Activated T-helper 17 cell treated with anti-CD3 and anti-CD28 coated beads, Interleukin-2, amount 50 U/mL, for 72 hours (primary cell): ENCODE results near the gene CFL2. TPM values are rescaled to one million over a fixed set of nuclear protein-coding genes. Genes with fewer than 3 reads are reported as not detected.
A peak's percentile ranks its signal among the peaks of the same experiment; 100 is the strongest.

Experiments
- ATAC-seq: fragments of 150-1000 bp; cut with Tn5 transposase; replicated peaks from 2 replicates; pipeline ENCODE4 v1.10.0; 2021; ENCODE audit warnings: mild to moderate bottlenecking, moderate library complexity
- H3K27ac Mint-ChIP-seq: one replicate; pipeline ENCODE4 v1.8.0; 2022; ENCODE audit warnings: mixed read lengths
- H3K27me3 Mint-ChIP-seq: one replicate; pipeline ENCODE4 v1.8.0; 2022; ENCODE audit warnings: mixed read lengths
- H3K36me3 Mint-ChIP-seq: one replicate; pipeline ENCODE4 v1.8.0; 2022; ENCODE audit warnings: low read depth, mild to moderate bottlenecking, mixed read lengths
- H3K4me1 Mint-ChIP-seq: one replicate; pipeline ENCODE4 v1.8.0; 2022; ENCODE audit warnings: mixed read lengths
- H3K4me3 Mint-ChIP-seq: one replicate; pipeline ENCODE4 v1.8.0; 2022; ENCODE audit warnings: mild to moderate bottlenecking, mixed read lengths
- H3K9me3 Mint-ChIP-seq: one replicate; pipeline ENCODE4 v1.8.0; 2022; ENCODE audit warnings: mixed read lengths
- total RNA-seq, 2 donors: library from RNA; stranded (reverse); gene quantifications; one replicate each; pipeline ENCODE4 v1.2.3, GENCODE V29; 2022

The CFL2 gene
- total RNA-seq, 2 donors from 2014 or later, result 6.6 to 9.2 TPM

DNA sequence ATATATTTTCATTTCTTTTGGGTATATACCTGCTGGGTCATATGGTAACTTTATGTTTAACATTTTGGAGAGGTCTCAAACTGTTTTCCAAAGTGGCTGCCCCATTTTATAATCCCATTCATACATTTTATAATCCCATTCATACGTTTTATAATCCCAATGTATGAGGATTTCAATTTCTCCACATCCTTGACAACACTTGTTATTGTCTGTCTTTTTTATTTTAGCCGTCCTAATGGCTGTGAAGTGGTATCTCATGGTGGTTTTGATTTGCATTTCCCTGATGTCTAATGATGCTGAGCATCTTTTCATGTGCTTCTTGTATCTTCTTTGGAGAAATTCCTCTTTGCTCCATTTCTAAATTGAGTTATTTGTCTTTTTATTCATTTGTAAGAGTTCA, 6.7 kb upstream of the CFL2 start:
- Mint-ChIP-seq H3K27ac (no peak overlapping the region), H3K4me3 (no peak overlapping the region), H3K9me3 (no peaks in the 10 kb centered on the region), H3K27me3 (no peaks in the 10 kb centered on the region), H3K4me1 (peaks cover 8% of the 10 kb centered on the region), H3K36me3 (no peaks in the 10 kb centered on the region)
- ATAC-seq, result no peak

- H3K9me3 Mint-ChIP-seq, result no peaks in the 10 kb centered on the region
- H3K4me3 Mint-ChIP-seq, result no peak overlapping the region
- peaks cover 2% of the 10 kb centered on the region for H3K36me3 Mint-ChIP-seq
- no peak overlapping the region for H3K27ac Mint-ChIP-seq
- ATAC-seq, result no peak
- H3K4me1 Mint-ChIP-seq, result peaks cover 8% of the 10 kb centered on the region
- H3K27me3 Mint-ChIP-seq, result no peaks in the 10 kb centered on the region
Observed at GRCh38 chr14:34718750-34719304, 4.4 kb upstream of the CFL2 start.

- no peak for ATAC-seq
- peak overlapping the region; percentile 72 for H3K27ac Mint-ChIP-seq
Observed at GRCh38 chr14:34715127-34715863, 902 bp upstream of the CFL2 start.

DNA sequence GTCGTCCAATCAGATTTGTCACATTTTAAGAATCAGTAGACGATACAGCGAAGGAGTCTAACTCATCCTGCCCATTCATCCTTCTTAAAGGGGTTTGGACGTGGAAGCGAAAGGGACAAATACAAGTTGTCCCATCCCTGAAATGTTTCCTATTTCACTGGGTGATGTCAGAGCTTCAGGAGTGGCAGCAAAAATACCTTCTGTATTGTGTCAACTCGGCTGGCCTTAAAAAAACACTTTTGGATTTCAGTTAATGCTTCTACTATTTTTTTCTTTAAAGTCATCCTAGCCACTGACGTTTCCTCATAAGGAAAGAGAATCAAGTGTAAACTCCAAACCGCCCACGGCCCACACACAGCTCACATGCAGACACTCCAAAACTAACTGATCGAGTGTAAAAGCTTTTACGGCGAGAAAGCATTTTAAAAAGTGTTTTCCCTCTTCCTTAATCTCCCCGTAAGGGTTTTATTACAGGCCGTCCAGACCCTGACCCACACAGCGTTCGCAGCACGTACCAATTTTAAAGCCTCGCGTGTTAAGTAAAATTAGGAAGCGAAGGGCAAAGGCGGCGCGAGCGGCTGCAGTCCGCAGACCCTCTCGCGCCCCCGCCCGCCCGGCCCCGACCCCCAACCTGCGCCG, 593 bp downstream of the CFL2 start:
- peaks cover 28% of the 10 kb centered on the region for H3K36me3 Mint-ChIP-seq
- H3K9me3 Mint-ChIP-seq, result no peaks in the 10 kb centered on the region
- H3K4me1 Mint-ChIP-seq, result peaks cover 5% of the 10 kb centered on the region
- H3K27me3 Mint-ChIP-seq, result no peaks in the 10 kb centered on the region
- ATAC-seq, result peak; percentile 51
- H3K4me3 Mint-ChIP-seq, result peak overlapping the region; percentile 86
- peak overlapping the region; percentile 82 for H3K27ac Mint-ChIP-seq

More at GRCh38 chr14:34715127-34715863, 902 bp upstream of the CFL2 start:
- Mint-ChIP-seq H3K9me3 (no peaks in the 10 kb centered on the region), H3K4me1 (peaks cover 5% of the 10 kb centered on the region), H3K27me3 (no peaks in the 10 kb centered on the region), H3K36me3 (peaks cover 28% of the 10 kb centered on the region), H3K4me3 (peak overlapping the region; percentile 86)

DNA sequence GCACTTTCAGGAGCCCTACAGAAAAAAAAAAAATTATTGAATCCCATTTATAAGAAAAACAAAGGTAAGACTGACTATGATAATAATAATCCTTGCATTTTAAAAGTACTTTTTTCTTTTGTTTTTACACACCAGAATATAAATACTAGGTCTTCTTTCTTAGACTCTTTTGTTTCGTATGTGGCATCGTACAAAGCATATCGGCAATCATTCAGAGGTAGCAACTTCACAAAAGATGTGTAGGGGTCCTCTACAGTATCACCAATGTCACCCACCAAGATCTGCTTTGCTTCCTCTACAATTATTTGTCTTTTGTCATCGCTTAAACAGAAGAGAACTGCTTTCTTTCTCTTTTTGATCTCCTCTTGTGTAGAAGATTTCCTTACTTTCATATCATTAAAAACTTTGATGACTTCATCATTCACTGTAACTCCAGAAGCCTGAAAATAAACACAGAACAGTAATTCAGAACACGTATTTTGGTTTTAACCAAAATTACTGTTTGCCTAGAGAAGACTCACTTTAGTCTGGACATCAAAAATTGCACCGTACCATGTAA, 1.2 kb downstream of the CFL2 start:
- peak overlapping the region; percentile 86 for H3K4me3 Mint-ChIP-seq
- H3K27ac Mint-ChIP-seq, result peak overlapping the region; percentile 82
- ATAC-seq, result no peak
- H3K36me3 Mint-ChIP-seq, result peaks cover 28% of the 10 kb centered on the region
- H3K27me3 Mint-ChIP-seq, result no peaks in the 10 kb centered on the region
- no peaks in the 10 kb centered on the region for H3K9me3 Mint-ChIP-seq
- peaks cover 5% of the 10 kb centered on the region for H3K4me1 Mint-ChIP-seq

GRCh38 chr14:34711796-34712712, 2.3 kb downstream of the CFL2 start:
- Mint-ChIP-seq H3K4me3 (peak overlapping the region; percentile 86), H3K27me3 (no peaks in the 10 kb centered on the region), H3K9me3 (no peaks in the 10 kb centered on the region), H3K27ac (no peak overlapping the region), H3K36me3 (peaks cover 28% of the 10 kb centered on the region), H3K4me1 (peaks cover 5% of the 10 kb centered on the region)
- no peak for ATAC-seq

- H3K9me3 Mint-ChIP-seq, result no peaks in the 10 kb centered on the region
- ATAC-seq, result no peak
- H3K36me3 Mint-ChIP-seq, result peaks cover 28% of the 10 kb centered on the region
- no peak overlapping the region for H3K27ac Mint-ChIP-seq
- no peaks in the 10 kb centered on the region for H3K27me3 Mint-ChIP-seq
- H3K4me1 Mint-ChIP-seq, result peaks cover 5% of the 10 kb centered on the region
- H3K4me3 Mint-ChIP-seq, result no peak overlapping the region
Observed at GRCh38 chr14:34711169-34711568, 3.2 kb downstream of the CFL2 start.

GRCh38 chr14:34710744-34711143, 3.6 kb downstream of the CFL2 start:
- peaks cover 5% of the 10 kb centered on the region for H3K4me1 Mint-ChIP-seq
- ATAC-seq, result no peak
- H3K9me3 Mint-ChIP-seq, result no peaks in the 10 kb centered on the region
- H3K27ac Mint-ChIP-seq, result no peak overlapping the region
- H3K27me3 Mint-ChIP-seq, result no peaks in the 10 kb centered on the region
- H3K4me3 Mint-ChIP-seq, result no peak overlapping the region
- H3K36me3 Mint-ChIP-seq, result peaks cover 28% of the 10 kb centered on the region

DNA sequence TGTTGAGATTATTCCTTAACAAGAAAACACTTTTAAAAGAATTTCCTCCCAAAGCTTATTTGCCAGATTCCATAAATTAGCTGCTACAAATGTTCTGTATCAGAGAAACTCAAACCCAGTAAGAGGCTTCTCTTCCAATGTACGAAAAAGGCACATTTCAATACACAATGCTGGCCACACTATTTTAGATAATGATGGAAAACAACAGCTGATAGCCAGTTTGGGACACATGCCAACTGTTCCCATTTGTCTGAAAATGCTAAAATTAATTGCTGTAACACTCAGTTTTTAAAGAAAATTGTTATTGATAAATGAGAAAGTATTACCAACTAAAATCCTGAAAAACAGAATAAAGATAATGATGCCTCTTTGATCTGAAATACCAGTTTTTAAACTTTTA, 4.4 kb downstream of the CFL2 start:
- H3K4me1 Mint-ChIP-seq, result peaks cover 5% of the 10 kb centered on the region
- no peak overlapping the region for H3K4me3 Mint-ChIP-seq
- no peaks in the 10 kb centered on the region for H3K9me3 Mint-ChIP-seq
- peaks cover 28% of the 10 kb centered on the region for H3K36me3 Mint-ChIP-seq
- no peaks in the 10 kb centered on the region for H3K27me3 Mint-ChIP-seq
- no peak overlapping the region for H3K27ac Mint-ChIP-seq
- ATAC-seq, result no peak

DNA sequence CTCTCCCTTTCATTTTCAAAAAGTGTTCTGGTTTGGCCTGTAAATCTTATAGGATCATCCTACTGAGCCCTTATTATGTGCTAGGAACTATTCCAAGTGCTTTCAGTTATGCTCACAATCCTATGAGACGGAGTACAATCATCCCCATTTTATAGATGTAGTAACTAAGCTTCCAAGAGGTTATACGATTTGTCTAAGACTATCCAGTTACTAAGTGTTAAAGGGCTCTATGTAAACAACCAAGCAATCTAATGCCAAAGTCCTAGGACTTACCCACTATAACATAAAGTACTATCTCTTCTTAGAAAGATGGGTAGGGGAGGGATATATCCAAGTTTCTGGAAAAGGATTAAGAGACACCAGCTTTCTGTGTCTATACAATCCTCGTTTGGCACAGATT, 6.7 kb downstream of the CFL2 start:
- Mint-ChIP-seq H3K36me3 (peaks cover 15% of the 10 kb centered on the region), H3K4me1 (no peaks in the 10 kb centered on the region), H3K4me3 (no peak overlapping the region), H3K27ac (no peak overlapping the region), H3K27me3 (no peaks in the 10 kb centered on the region), H3K9me3 (no peaks in the 10 kb centered on the region)
- ATAC-seq, result no peak

DNA sequence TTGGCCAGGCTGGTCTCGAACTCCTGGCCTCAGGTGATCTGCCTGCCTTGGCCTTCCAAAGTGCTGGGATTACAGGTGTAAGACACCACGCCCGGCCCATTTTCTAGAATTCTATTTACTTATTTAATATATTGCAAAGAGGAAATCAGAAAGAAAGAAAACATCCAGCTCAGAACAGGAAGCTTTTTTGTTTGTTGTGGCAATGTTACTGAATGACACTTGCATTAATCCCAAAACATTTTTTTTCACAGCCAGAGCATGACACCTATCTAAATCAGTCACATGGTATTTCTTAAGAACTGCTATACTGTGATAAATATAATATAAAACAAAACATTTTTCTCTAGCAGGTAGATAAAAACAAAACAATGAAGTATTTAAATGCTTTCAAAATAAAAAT, 12.6 kb downstream of the CFL2 start:
- Mint-ChIP-seq H3K4me1 (no peaks in the 10 kb centered on the region), H3K9me3 (no peaks in the 10 kb centered on the region), H3K27ac (no peak overlapping the region), H3K4me3 (no peak overlapping the region), H3K27me3 (no peaks in the 10 kb centered on the region), H3K36me3 (no peaks in the 10 kb centered on the region)
- ATAC-seq, result no peak

DNA sequence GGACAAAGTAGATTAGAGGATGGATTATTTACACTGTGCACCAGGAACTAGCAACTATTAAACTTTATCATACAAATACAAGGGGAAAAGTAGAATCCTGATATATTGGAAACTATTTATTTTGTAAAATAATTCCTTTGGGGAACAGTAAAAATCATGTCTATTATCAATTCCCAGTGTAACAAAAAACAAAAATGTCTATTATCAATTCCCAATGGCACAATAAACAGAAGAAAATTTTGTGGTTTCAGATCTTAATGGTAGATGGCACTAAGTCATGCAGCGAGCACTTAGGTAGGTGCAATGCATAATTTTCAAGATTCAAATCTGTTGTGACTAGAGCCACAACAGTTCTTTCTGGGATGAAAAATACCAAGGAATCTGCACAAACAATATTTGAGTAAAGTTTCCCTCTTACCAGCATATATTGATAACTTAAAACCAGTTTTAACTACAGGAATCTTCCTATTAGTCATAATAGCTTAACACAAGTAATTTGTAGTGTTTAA, 13.7 kb downstream of the CFL2 start:
- no peak overlapping the region for H3K4me3 Mint-ChIP-seq
- H3K36me3 Mint-ChIP-seq, result no peaks in the 10 kb centered on the region
- ATAC-seq, result no peak
- no peaks in the 10 kb centered on the region for H3K27me3 Mint-ChIP-seq
- no peaks in the 10 kb centered on the region for H3K4me1 Mint-ChIP-seq
- no peak overlapping the region for H3K27ac Mint-ChIP-seq
- no peaks in the 10 kb centered on the region for H3K9me3 Mint-ChIP-seq

- Mint-ChIP-seq H3K4me1 (no peaks in the 10 kb centered on the region), H3K27ac (no peak overlapping the region), H3K9me3 (no peaks in the 10 kb centered on the region), H3K36me3 (no peaks in the 10 kb centered on the region), H3K4me3 (no peak overlapping the region), H3K27me3 (no peaks in the 10 kb centered on the region)
- ATAC-seq, result no peak
Observed at GRCh38 chr14:34699873-34700621, 14.3 kb downstream of the CFL2 start.
